Amniotic stem cell (primary cell): Measurements from ENCODE around the gene WNT3.
"Not testable (repeated sequence)": the region's sequence is repeated elsewhere in the genome, so short reads cannot be mapped to it uniquely, and the experiment has no call there.

Experiments
- DNase-seq: peaks from one replicate; lab custom pipeline; 2025; lab: John Stamatoyannopoulos, UW

The WNT3 gene

DNA sequence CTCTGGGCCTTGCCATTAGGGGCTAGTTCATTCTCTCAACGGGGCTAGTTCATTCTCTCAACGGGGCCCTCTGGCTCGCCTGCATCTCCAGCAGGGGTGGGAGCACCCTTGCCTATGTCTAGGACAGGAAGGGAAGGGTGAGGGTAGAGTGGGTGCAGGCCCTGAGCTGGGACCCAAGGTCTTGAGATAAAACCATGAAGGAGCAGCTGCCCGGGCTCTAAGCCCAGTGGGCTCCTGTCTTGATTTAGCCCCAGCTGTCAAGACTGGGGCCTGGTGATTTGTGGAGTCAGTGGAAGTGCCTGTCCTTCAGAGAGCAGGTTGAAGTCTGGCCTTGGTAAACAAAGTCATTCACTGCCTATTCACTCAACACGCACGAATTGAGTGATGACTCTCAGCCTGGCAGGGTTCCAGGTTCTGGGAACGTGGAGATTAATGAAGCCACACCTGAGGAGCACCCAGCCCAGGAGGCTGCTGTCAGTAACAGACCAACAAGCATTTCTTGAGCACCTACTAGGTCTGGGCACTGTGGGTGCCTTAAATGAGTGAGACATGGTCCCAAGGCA, 35.4 kb downstream of the WNT3 start:
- no peak for DNase-seq

DNA sequence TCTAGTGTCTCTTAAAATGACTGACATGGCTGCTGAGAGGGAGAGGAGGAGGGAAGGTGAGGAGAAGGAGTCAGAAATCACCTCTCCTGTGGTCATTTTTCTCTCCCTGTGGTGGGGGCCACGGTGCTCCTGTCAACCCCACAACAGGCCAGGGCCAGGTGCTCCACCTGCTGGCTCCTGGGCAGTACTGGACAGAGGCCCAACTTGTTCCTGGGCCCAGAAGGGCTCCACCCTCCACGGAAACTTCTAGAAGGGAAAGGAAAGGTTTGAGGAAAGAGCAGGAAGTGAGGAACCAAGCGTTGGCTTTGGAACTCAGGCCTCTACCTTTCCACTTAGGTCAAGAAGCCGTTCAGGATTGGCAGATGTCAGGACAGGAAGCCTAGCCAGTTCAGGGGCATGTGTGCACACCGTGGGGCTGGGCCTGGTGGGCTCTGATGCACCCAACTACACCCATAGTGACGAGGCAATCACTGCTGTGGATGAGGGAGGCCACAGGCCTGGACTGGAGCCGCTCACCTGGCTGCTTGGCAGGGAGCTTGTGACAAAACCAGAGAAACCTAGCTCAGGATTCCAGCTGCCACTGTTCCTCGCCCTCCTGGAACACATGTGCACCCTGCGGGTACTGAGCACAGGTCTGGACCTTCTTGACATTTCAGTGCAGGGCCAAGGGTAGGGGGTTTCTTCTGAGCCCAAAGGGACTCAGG, 36.1 kb downstream of the WNT3 start:
- no peak for DNase-seq

DNA sequence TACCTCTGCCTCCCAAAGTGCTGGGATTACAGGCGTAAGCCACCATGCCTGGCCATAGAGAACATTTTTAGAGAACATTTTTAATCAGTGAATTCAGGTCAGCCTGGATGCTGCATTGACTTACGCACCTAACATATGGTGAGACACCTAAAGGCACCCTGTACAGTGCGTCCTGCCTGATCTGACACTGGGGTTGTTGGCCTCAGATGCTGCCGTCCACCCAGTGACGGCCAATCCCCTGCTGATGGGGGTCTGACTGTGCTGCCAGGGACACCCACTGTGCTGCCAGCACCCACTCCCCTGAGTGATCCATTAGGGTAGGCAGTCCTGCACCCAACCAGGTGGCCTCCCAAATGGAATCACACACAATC, 38.5 kb downstream of the WNT3 start:
- no peak for DNase-seq

DNA sequence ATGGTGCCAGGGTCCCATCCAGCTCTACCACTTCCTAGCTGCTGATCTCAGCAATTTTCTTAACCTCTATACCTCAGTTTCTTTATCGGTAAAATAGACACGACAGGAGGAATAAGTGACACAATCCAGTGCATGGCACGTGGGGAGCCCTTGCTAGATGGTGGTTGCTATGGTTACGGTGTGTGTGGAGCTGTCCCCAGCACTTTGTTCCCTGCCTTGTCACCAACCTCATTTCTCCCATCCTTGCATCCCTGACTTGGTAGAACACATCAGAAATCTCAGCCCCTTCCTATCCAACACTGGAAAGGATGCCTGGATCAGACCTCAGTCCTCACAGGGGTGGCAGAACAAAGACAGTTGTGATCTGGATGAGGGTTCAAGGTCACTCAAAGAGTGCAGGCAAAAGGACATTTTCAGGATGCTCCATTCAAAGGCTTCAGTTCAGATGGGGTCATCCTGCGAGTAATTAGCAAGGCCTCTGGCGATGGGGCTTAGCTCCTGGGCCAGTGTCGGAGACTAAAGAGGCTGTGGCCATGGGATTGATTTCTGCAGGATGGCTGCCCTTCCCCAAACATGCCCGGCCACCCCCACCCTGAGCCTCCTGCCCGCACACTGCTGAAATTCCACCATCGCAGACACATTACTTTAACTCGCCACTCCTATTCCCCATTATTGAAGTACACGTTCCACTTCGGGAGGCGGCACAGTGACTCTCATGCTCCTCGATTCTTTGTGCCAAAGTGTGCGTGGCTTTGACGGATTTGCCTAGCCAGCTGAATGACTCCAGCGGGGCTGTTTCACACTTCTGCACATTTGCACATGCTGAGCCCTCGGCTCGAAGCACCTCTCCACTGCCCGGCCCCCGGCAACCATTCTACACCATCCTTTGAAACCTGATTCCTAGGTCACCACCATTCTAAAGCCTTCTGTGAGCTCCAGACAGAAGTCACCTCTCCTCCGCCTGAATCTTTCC, 40.3 kb downstream of the WNT3 start:
- no peak for DNase-seq

DNA sequence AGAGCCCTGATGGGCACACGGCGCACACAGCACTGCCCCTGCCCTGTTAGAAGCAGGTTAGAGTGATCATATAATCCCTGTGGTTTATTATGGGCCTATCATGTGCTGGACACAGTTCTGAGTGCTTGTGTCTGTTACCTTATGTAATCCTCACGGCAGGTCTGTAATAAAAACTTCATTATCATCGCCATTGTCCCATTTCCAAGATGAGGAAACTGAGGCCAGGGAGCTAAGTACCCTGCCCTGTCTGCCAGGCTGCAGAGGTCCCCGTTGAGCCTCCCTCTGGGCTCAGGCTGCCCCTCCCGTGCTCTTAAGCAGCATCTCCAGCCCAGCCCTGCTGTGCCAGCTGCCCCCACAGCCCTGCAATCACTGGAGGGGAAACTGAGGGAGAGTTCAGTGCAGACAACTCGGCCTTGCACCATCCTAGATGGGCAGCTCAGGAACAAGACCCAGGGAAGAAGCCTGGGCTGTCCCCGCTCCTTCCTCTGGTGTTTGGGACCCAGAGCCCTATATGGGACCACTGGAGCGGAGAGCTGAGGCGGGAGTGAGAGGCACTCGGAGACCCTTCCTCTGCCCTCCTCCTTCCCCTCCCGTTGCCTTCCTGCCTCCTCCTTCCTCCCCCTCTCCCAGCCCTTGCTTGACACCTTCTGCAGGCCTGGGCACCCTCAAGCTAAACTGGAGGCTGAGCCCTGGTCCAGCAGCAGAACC, 42.0 kb downstream of the WNT3 start:
- no peak for DNase-seq

DNA sequence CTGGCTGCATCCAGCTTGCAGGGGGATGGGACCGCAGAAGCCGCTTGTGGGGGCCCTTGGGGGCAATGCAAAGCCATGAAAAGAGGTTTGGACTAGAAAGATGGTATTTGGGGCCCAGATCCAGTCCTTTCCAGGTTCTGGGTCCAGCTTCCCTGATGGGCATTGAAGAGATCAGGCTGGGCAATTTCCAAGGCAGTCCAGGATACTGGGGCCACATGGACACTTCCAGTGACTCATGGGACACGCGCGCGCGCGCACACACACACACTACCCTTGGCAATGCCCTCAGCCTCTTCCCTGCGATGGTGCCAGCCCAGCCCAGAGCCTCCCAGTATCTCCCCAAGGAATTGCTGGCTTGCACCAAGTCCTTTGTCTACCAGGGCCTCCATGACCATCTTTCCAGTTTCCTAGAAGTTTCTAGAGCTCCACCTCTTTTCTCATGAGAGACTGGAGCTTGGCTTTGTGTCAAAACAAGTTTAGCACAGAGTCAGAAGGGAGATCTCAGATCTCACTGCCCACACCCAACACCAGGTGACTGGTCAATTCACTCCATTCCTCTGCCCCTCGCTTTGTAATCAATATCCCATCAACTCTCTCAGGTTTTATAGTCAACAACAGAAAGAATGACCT, 44.3 kb downstream of the WNT3 start:
- no peak for DNase-seq

DNA sequence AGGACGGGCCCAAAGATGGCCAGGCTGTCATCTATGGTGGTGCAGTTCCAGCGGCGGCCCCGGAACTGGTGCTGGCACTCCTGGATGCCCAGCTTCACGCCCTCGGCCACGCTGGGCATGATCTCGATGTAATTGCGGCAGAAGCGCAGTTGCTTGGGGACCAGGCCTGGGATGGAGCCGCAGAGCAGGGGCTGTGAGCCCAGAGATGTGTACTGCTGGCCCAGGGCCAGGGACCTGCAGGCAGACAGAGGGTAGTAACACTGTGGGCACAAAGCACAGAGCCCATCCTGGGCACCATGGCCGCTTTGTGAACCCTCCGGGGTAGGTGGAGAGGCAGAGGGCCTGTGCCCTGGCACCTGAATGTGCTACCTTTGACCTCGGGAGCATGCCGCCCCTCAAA, 44.8 kb downstream of the WNT3 start:
- no peak for DNase-seq

DNA sequence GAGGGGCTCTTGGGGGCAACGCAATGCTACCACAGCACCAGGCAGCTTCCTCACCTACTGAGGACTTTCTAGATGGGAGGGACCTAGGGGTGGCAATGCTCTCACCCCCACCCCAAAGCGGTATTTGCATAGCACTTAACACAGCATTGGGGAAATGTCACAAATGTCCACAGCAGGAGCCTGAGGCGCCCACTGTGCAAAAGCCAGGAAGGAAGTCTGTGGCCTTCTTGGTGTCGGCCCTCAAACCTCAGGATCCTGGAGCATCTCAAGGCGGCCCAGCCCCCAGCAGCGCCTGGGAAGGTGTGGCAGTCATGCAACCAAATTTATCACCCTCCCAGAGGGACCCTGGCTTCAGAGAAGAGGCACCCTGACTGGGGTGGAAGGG, 45.3 kb downstream of the WNT3 start:
- no peak for DNase-seq

DNA sequence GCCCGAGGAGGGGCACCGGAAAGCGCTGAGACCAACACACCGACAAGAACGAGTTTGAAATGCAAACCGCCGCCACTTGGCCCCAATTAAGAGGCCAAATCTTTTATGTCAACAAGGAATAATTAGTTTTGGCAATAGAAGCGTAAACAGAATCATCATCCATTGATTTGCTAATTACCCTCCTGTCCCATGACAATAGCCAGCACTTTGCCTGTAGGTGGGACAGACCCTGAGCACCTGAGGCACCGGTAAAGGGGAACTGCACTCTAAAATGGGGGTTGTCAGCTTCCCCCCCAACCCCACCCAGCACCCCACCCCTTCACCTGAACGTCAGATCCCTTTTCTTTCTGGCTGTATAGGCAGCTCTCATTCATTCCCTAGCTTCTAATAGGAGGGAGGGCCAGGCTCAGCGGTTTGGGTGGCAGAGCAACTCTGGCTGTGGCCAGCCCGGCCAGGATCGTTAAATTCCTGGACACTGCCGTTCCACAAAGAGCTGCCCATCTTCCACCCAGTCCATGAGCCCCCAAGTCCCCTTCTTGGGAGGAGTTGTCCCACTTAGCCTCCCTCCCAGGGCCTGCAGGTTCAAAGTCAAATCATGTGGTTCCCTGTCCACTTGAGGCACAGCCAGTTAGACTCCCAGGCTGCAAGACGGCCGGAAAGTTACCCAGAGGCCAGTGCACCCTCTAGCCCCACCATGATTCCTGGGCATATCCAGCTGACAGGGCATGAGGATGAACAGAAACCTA, 45.8 kb downstream of the WNT3 start:
- DNase-seq: no peak

DNA sequence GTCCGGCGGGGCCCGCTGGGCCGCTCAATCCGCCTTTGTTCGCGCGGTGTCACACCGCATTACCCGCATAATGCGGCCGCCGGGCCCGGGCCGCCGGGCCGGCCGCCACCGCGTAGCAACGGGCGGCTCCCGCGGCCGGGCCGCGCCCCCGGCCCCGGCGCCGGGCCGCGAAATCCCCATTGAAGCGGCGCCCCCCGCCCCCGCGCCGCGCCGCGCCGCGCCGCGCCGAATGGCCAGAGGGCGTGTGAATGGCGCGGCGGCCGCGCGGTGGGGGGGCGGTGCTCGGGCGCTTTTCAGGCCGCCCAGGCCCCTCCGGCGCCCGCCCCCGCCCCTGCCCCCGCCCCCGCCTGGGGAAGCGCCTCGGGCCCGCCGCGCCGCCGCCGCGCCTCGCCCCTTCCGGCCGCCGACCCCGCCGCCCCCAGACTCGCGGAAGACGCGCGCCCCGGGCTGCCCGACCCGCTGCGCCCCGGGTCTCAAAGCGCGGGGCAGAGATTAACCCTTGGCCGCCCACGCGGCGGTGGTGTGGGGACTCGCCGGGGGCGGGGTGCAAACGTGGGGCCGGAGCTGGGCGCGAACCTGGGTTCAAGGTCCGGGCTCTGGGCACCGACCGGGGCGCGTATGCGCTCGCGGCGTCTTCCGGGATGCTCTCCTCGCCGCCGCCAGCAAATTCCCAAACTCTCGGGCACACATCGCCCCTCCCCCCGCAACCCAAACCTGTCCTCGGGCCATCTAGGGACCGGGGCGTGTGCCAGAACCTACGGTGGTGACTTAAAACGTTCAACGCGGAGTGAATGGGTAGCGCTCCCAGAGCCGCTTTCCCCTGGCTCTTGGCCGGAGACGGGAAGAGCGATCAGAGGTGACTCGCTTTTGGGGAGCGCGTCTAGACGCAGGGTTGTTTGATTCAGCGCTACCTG, 46.7 kb downstream of the WNT3 start:
- DNase-seq: no peak

DNA sequence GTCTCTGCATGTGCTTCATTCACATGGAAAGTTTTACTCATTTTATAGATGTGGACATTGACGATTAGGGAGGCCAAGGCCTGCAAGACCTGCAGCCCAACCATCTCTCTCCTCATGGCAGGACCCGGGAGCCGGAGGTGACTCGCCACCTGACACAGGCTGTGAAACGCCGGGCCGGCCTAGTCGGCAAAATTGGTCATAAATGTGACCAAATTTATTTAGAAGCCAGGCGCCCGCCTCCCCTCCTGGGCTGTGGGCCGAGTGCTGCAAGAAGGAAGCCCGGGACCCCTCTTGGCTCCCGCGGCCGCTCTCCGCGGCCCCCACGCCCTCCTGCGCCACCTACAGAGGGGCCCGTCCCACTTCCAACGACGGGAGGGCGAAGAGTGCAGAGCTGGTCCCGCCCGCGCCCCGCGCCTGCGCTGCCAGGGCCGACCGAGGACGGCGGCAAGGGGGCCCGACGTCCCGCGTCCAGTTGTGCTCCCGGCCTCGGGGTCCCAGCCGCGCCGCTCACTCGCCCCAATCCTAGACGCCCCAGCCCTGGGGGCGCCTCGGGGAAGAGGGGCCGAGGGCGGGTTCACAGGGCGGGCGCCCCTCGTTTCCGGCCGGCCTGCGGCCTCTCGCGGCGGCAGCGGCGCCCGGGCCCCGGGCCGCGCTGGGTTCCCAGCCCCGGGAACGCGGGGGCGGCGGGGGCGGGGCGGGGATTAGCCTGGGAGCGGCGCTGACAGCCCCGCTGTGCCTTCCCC, 47.5 kb downstream of the WNT3 start:
- no peak for DNase-seq

DNA sequence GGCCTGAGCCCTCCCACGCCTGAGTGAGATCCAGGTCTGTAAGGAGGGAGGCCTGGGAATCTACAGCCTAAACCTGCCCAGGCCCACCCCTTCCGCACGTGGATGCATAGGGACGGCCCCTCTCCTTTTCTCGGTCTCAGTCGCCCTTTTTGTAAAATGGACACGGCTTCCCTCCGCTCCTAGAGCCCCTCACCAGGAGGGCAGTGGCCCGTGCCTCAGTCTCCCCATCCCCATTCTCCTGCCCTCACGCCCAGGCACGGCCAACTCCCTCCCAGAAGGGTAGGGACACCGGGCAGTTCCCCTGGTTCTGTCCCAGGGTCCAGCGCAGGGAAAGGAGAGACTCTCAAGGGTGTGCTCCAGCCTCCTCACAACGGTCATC, 48.1 kb downstream of the WNT3 start:
- DNase-seq: no peak

DNA sequence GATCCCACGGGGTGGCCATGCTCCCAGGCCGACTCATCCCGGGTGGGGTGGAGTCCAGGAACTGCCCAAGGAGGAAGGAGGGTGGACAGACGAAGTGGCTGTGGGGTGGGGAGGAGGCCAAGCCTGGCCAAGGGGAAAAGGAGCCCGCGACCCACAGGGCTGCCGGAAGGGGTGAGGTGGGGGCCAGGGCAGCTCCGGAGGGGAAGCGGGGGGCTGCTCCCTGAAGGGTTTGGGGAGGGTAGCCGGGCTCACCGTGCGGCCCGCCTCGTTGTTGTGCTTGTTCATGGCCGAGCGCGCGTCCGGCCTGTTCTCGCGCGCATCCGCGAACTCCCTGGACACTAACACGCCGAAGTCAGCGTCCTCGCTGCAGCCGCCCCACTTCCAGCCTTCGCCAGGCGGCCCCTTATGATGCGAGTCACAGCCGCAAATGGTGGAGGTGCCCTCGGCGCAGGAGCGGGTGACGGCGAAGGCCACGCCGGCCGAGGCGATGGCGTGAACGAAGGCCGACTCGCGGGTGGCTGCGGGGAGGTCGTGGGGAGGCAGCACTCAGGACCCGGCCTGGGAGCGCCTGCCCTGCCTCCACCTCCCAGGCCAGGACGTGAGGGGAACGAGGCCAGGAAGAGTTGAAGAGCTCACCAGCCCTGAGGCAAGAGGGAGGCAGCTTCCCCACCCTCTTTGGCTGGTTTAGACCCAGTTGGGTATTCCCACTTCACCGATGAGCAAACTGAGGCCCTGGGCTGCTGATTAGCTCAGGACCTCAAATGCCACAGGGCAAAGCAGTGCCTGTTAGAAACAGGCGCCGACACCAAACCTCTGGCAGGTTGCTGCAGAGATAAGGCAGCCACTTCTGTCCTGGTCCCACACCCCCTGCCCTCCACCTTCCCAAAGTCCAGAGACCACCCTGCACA, 48.7 kb downstream of the WNT3 start:
- DNase-seq: no peak

DNA sequence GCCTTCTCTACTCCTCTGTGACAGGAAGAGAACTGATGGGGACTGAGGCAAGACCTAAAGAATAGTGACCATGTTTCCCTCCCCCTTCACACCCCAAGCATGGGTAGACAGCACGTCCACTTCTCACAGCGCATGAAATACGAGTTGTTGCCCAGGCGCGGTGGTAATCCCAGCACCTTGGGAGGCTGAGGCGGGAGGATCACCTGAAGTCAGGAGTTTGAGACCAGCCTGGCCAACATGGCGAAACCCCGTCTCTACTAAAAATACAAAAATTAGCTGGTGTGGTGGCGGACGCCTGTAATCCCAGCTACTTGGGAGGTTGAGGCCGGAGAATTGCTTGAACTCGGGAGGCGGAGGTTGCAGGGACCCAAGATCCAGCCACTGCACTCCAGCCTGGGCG, 49.6 kb downstream of the WNT3 start:
- not testable (repeated sequence) for DNase-seq

DNA sequence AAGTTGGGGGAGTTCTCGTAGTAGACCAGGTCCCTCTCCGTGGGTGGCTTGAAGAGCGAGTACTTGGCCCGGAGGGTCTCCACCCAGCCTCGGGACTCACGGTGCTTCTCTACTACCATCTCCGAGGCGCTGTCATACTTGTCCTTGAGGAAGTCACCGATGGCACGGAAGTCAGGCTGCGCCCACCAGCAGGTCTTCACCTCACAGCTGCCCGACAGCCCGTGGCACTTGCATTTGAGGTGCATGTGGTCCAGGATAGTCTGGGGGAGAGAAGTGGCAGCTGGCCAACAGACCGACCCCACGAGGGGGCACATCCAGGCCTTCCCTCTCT, 50.0 kb downstream of the WNT3 start:
- DNase-seq: no peak

DNA sequence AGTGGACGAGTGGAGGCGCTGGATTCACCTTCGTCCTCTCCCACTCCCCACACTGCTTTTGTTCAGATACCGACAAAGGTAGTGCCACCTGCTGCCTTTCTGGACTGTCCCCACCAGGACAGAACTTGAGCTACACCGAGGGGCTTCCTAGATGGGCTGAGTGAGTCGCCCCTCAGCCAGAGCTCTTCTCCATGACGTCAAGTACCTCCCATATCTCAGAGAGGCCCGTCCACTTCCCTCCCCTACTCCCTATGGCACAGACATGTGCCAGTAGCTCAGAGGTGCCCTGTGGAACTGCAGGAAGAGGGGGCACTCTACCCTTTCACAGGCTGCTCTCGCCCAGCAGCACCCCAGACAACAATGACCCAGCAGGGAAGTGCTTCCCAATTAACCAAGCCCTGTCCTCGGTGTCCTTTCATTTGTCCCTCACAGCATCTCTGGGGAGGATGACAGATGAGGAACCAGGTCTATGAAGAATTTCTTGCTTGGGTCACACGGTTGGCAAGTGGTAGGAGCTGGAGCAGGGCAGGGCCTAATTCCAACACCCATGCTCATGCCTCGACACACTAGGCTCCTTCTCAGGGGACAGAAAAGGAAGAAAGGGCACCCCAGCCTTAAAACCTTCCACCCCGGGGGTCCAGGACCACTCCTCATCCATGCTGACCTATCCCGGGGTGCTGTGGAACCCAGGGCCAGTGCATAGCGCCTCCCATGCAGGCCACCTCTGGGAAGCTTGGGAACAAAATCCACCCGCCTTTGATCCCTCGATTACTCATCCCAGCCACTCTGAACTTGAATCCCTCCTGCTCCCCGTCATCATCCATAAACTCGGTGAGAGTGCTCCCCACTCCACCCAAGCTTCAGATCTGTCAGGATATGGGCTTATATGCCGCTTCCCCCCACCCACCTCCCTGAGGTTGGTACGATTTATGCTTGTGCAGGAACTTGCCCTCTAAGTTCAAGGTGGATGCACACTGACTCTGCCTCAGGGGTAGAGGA, 51.7 kb downstream of the WNT3 start:
- DNase-seq: no peak

DNA sequence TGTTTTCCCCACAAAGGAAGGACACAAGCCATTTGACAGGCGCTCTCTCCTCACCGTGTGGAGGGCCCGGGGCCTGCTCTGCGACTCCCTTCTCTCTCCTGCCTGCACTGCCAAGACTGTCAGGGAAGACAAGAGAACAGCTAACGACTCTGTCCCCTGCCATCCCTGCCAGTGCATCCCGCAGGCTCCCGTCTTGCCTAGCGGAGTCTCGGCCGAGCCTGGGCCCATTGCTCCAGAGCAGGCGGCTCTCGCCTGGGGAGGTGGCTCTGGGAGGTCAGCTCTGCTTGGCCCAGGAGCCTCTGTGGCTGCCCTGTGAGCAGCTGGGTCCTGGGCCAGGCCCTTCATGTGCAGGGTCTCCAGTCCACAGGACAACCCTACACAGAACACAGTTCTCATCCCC, 53.0 kb downstream of the WNT3 start:
- no peak for DNase-seq
